Measurements from ENCODE around the gene IDE. TPM values are rescaled to one million over a fixed set of nuclear protein-coding genes. Genes with fewer than 3 reads are reported as not detected.

IDE gene
- total RNA-seq, 6 donors from 2014 or later, result 12.4 to 38.4 (median 27.1) TPM

DNA sequence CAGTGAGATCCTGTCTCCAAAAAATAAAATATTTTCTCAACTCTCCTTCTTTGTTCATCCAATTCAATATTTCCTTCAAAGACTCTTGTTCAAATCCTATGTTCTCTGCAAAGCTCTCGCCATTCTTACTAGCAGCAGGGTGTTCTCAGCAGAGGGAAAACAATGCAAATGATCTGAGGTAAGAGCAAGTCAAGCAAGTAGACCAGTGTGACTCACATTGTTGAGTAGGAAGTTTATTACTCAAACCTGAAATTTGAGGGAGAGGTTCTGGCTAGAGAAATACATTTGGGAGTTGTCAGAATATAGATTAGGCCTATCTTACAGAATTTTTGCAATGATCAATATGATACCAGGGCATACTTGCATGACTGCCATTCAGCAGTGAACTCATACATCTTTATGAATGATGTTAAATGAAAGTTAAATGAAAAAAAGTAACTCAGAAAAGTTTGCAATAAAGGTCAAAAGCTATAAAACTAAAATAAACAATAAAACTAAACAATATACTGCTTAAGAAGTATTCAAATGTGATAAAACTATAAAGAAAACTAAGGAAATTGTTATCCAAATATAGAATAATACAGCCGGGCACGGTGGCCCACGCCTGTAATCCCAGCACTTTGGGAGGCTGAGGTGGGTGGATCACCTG is 5.8 kb downstream of the IDE start:
- peaks cover 0 to 4% (median 0%) of the 10 kb centered on the region in 4 donors for H3K36me3 ChIP-seq
- peaks cover 11 to 24% (median 18%) of the 10 kb centered on the region in 4 donors for H3K4me1 ChIP-seq
- H3K27me3 ChIP-seq, result no peaks in the 10 kb centered on the region
- no peak for DNase-seq
- no peak for ATAC-seq (ENCODE audit: low FRiP score in 2 of 2)
- H3K27ac ChIP-seq, result no peak overlapping the region
- WGBS, 2 donors, result 81 to 88% methylated on average over 4 of the region's 4 CpGs
- no peak overlapping the region for H3K4me3 ChIP-seq
- TF ChIP-seq EP300 (IDR thresholded peaks at IDR 0.05), result no peak
- TF ChIP-seq POLR2A (IDR thresholded peaks at IDR 0.05), result no peak
- no peak for TF ChIP-seq POLR2AphosphoS5 (IDR thresholded peaks at IDR 0.05)
- TF ChIP-seq, protein P1, sequence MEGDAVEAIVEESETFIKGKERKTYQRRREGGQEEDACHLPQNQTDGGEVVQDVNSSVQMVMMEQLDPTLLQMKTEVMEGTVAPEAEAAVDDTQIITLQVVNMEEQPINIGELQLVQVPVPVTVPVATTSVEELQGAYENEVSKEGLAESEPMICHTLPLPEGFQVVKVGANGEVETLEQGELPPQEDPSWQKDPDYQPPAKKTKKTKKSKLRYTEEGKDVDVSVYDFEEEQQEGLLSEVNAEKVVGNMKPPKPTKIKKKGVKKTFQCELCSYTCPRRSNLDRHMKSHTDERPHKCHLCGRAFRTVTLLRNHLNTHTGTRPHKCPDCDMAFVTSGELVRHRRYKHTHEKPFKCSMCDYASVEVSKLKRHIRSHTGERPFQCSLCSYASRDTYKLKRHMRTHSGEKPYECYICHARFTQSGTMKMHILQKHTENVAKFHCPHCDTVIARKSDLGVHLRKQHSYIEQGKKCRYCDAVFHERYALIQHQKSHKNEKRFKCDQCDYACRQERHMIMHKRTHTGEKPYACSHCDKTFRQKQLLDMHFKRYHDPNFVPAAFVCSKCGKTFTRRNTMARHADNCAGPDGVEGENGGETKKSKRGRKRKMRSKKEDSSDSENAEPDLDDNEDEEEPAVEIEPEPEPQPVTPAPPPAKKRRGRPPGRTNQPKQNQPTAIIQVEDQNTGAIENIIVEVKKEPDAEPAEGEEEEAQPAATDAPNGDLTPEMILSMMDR (IDR thresholded peaks at IDR 0.05), result no peak
- H3K9me3 ChIP-seq, result no peaks in the 10 kb centered on the region

DNA sequence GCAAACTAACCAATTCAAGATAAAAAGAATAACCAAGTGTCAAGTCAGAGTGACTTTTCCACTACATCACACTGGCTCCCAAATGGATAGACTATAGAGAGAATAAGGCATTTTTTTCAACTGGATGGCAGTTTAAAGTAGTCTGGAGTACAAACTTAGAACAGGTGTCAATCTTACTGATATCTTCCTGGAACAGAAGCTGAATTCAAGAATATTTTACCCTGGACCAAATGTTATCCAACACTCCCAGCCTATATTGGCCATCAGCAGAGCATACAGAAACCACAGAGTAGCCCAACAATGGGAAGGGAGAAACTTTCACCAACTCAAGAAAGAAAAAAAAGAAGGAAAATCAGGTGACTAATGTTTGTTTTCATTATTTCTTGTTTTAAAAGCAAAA is 11.5 kb downstream of the IDE start:
- Histone ChIP-seq H3K4me1 (peaks cover 0 to under 1% (median 0%) of the 10 kb centered on the region in 4 donors), H3K36me3 (peaks cover 0 to 30% (median 9%) of the 10 kb centered on the region in 4 donors), H3K4me3 (no peak overlapping the region), H3K9me3 (no peaks in the 10 kb centered on the region), H3K27me3 (no peaks in the 10 kb centered on the region), H3K27ac (no peak overlapping the region)
- TF ChIP-seq, protein P1 (IDR thresholded peaks at IDR 0.05), result no peak
- TF ChIP-seq POLR2AphosphoS5 (IDR thresholded peaks at IDR 0.05), result no peak
- no peak for TF ChIP-seq POLR2A (IDR thresholded peaks at IDR 0.05)
- TF ChIP-seq EP300 (IDR thresholded peaks at IDR 0.05), result no peak
- DNase-seq (no peak), ATAC-seq (ENCODE audit: low FRiP score in 2 of 2) (no peak)

DNA sequence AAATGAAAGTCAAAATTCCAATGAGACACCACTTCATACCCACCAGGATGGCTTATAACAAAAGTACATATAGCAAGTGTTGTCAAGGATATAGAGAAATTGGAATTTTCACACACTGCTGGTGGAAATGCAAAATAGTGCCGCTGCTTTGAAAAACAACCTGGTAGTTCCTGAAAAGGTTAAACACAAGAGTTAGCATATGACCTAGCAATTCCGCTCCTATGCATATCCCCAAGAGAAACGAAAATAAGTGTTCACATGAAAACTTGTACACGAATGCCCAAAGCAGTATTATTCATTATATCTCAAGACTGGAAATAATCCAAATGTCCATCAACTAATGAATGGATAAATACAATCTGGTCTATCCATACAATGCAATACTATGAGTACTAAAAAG is 14.8 kb downstream of the IDE start:
- no peaks in the 10 kb centered on the region for H3K4me1 ChIP-seq
- no peak for DNase-seq
- H3K4me3 ChIP-seq, result no peak overlapping the region
- TF ChIP-seq, protein P1 (IDR thresholded peaks at IDR 0.05), result no peak
- no peak for TF ChIP-seq EP300 (IDR thresholded peaks at IDR 0.05)
- TF ChIP-seq POLR2A (IDR thresholded peaks at IDR 0.05), result no peak
- no peak for TF ChIP-seq POLR2AphosphoS5 (IDR thresholded peaks at IDR 0.05)
- no peak overlapping the region for H3K27ac ChIP-seq
- H3K27me3 ChIP-seq, result no peaks in the 10 kb centered on the region
- no peak for ATAC-seq (ENCODE audit: low FRiP score in 2 of 2)
- peaks cover 0 to 55% (median 16%) of the 10 kb centered on the region in 4 donors for H3K36me3 ChIP-seq
- WGBS, 2 donors, result 96 to 99% methylated on average over 4 of the region's 4 CpGs
- H3K9me3 ChIP-seq, result peaks cover 0 to 6% (median 2%) of the 10 kb centered on the region in 4 donors

DNA sequence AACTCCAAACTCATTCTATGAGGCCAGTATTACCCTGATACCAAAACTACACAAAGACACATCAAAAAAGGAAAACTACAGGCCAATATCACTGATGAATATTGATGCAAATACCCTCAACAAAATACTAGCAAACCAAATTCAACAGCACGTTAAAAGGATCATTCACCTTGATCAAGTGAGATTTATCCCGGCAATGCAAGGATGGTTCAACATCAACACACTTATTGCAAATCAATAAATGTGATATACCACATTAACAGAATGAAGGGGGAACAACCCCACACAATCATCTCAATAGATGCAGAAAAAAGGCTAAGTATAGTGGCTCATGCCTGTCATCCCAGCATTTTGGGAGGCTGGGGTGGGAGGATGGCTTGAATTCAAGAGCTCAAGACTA is 19.9 kb downstream of the IDE start:
- DNase-seq (no peak), ATAC-seq (ENCODE audit: low FRiP score in 2 of 2) (no peak)
- TF ChIP-seq, protein P1 (IDR thresholded peaks at IDR 0.05), result no peak
- TF ChIP-seq POLR2A (IDR thresholded peaks at IDR 0.05) (no peak), POLR2AphosphoS5 (IDR thresholded peaks at IDR 0.05) (no peak), EP300 (IDR thresholded peaks at IDR 0.05) (no peak)
- H3K4me3 ChIP-seq, result no peak overlapping the region
- 96 to 98% methylated on average over 2 of the region's 2 CpGs for WGBS, 2 donors
- H3K9me3 ChIP-seq, result peaks cover 0 to 10% (median 5%) of the 10 kb centered on the region in 4 donors
- H3K27me3 ChIP-seq, result no peaks in the 10 kb centered on the region
- no peaks in the 10 kb centered on the region for H3K4me1 ChIP-seq
- no peak overlapping the region for H3K27ac ChIP-seq
- peaks cover 0 to 54% (median 10%) of the 10 kb centered on the region in 4 donors for H3K36me3 ChIP-seq

DNA sequence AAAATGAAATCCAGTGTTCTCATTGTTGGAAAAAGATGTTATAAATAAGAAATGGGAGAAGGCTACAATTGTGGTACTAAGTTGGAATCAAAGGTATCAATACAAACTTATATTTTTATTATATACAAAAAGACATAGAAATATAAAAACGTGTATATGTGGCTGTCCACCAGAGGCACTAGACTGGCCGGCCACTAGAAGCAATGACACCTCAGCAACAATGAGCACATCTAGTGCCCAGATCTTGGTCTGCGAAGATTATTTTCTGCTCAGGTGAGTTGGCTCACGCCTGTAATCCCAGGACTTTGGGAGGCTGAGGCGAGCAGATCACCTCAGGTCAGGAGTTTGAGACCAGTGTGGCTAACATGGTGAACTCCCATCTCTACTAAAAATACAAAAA is 21.6 kb downstream of the IDE start:
- Histone ChIP-seq H3K9me3 (peaks cover 0 to 10% (median 5%) of the 10 kb centered on the region in 4 donors), H3K4me3 (no peak overlapping the region), H3K4me1 (no peaks in the 10 kb centered on the region), H3K27ac (no peak overlapping the region), H3K36me3 (peaks cover 0 to 48% (median 6%) of the 10 kb centered on the region in 4 donors), H3K27me3 (no peaks in the 10 kb centered on the region)
- no peak for ATAC-seq (ENCODE audit: low FRiP score in 2 of 2)
- TF ChIP-seq, protein P1 (IDR thresholded peaks at IDR 0.05), result no peak
- no peak for TF ChIP-seq EP300 (IDR thresholded peaks at IDR 0.05)
- 93 to 98% methylated on average over 5 of the region's 5 CpGs for WGBS, 2 donors
- no peak for DNase-seq

Measured in upper lobe of left lung (tissue), 6 donors.